Measurements from ENCODE around the gene FAM20C. TPM values are rescaled to one million over a fixed set of nuclear protein-coding genes. Genes with fewer than 3 reads are reported as not detected.

FAM20C gene
- 10 to 100 TPM; 17.7 to 53.7 (median 46.8) TPM for total RNA-seq

DNA sequence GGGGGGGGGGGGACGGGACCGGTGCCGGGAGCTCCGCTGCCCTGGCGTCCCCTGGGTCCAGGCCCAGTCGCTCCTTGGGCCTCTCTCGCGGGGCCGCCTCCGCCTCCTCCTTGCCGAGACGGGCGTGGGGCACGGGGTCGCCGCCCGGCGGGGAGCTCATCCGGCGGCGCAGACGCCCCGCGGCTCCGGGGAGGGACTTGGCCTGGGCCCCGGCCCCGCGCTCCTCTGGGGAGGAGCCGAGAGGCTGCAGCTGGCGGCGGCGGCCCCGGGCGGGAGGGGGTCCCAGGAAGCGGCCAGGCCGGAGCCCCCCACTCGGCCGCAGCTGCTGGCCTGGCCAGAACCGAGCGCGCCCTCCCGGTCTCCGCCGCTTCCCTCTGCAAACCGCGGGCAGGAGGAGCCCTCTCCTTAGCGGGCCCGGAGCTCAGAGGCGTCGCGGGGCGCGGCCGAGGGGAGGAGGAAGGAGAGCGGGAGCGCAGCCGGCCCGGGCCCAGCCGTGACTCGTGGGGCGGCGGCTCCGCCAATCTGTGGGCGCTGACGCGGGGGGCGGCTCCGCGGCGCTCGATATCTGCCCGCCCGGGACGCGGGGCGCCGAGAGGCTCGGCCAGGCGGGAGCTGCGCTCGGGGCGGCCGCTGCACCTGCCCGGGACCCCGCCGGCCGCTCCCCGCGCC is at the start of gene FAM20C:
FAM20C (plus strand) TSS at position 591 of the 669 bp plus-strand sequence. CDS start 629 bp downstream, outside the sequence.
- Histone ChIP-seq H3K4me1 (peaks cover 23 to 57% (median 32%) of the 10 kb centered on the region in 4 donors), H3K27me3 (peaks cover 0 to 7% (median 0%) of the 10 kb centered on the region in 4 donors), H3K4me3 (peak within 1 kb of the TSS; percentile 68 to 86 (median 81)), H3K27ac (peak within 1 kb of the TSS; percentile 81 to 88 (median 83)), H3K36me3 (peaks cover 8 to 20% (median 17%) of the 10 kb centered on the region in 4 donors), H3K9me3 (no peaks in the 10 kb centered on the region)
- DNase-seq, result peak; percentile 83 to 98
- ATAC-seq (ENCODE audit: low FRiP score in 2 of 2), result peak; percentile 88 to 93
- TF ChIP-seq POLR2A (IDR thresholded peaks at IDR 0.05), result peak in 3 of 4 donors; percentile 64 to 93 (median 72)
- peak; percentile 62 to 73 for TF ChIP-seq POLR2AphosphoS5 (IDR thresholded peaks at IDR 0.05)
- TF ChIP-seq EP300 (IDR thresholded peaks at IDR 0.05), result no peak
- TF ChIP-seq, protein P1, sequence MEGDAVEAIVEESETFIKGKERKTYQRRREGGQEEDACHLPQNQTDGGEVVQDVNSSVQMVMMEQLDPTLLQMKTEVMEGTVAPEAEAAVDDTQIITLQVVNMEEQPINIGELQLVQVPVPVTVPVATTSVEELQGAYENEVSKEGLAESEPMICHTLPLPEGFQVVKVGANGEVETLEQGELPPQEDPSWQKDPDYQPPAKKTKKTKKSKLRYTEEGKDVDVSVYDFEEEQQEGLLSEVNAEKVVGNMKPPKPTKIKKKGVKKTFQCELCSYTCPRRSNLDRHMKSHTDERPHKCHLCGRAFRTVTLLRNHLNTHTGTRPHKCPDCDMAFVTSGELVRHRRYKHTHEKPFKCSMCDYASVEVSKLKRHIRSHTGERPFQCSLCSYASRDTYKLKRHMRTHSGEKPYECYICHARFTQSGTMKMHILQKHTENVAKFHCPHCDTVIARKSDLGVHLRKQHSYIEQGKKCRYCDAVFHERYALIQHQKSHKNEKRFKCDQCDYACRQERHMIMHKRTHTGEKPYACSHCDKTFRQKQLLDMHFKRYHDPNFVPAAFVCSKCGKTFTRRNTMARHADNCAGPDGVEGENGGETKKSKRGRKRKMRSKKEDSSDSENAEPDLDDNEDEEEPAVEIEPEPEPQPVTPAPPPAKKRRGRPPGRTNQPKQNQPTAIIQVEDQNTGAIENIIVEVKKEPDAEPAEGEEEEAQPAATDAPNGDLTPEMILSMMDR (IDR thresholded peaks at IDR 0.05), result peak in 1 of 6 experiments; percentile 33
- 0% methylated on average over 9 of the region's 89 CpGs; no CpG with 5 or more reads in 1 of the 2 donors for WGBS, 2 donors

DNA sequence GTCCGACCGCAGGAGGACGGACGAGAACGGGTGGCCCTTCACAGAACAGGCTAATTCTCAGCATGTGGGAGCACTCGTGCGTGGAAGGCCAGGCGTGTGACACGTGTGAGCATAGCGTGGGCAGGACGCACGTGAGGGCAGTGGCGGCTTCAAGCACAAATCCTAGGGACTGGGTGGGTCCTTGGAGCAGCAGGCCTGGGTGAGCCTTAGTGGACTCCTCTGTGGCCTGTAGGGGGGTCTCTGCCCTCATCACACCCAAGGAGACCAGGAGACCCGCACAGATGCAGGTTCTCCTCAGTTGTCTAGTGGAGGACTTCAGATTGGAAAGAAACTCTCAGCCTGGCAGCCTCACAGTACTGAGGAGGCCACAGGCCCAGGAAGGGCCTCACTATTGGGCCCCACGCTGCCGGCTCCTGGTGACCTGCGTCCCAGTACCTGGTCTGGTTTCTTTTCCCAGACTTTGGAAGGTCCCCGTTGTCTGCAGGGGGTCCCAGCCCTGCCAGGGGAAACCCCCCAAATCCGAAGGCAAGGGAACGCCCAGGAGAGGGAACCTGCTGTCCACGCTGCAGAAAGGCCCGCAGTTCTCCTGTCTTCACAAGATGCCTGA is 49.1 kb upstream of the FAM20C start:
- no peak overlapping the region for H3K4me3 ChIP-seq
- no peaks in the 10 kb centered on the region for H3K36me3 ChIP-seq
- no peak for ATAC-seq (ENCODE audit: low FRiP score in 2 of 2)
- peaks cover 0 to 10% (median 3%) of the 10 kb centered on the region in 4 donors for H3K4me1 ChIP-seq
- no peak for TF ChIP-seq POLR2A (IDR thresholded peaks at IDR 0.05)
- TF ChIP-seq, protein P1 (IDR thresholded peaks at IDR 0.05), result no peak
- DNase-seq, result no peak
- WGBS, 2 donors, result 92 to 94% methylated on average over 21 of the region's 22 CpGs
- no peaks in the 10 kb centered on the region for H3K9me3 ChIP-seq
- no peaks in the 10 kb centered on the region for H3K27me3 ChIP-seq
- no peak overlapping the region for H3K27ac ChIP-seq

DNA sequence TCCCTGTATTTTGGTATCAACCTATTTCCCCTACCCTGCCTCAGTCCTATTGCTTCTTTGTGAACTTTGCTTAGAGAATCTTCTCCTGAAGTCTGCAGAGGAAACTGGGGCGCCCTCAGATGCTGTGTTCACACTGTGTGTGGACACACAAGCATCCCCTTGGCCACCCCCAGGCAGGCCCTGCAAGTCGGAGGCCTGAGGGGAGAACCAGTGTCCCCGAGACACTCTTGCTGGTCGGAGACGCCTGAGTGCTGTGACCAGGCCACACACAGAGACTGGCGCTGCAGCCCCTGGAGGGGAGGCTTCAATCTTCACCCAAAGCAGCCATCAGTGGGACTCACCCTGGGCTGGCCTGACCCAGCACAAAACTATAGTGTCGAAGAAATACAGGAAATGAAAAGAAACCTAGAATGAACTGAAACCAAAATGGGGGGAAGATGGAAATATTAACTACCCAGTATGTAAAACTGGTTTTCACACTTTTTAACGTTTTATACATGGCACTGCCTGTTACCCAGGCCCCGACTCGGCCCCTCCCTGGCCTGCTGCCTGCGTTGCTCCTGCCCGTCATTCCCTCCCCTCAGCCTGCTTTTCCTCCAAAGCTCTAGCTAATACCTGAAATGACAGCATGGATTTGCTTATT is 48.4 kb upstream of the FAM20C start:
- ATAC-seq (ENCODE audit: low FRiP score in 2 of 2) (no peak), DNase-seq (no peak)
- no peak for TF ChIP-seq POLR2AphosphoS5 (IDR thresholded peaks at IDR 0.05)
- TF ChIP-seq, protein P1 (IDR thresholded peaks at IDR 0.05), result no peak
- TF ChIP-seq POLR2A (IDR thresholded peaks at IDR 0.05), result no peak
- TF ChIP-seq EP300 (IDR thresholded peaks at IDR 0.05), result no peak
- Histone ChIP-seq H3K27ac (no peak overlapping the region), H3K27me3 (no peaks in the 10 kb centered on the region), H3K4me3 (no peak overlapping the region), H3K36me3 (no peaks in the 10 kb centered on the region), H3K4me1 (peaks cover 0 to 10% (median 5%) of the 10 kb centered on the region in 4 donors), H3K9me3 (no peaks in the 10 kb centered on the region)
- 85 to 90% methylated on average over 12 of the region's 12 CpGs for WGBS, 2 donors

DNA sequence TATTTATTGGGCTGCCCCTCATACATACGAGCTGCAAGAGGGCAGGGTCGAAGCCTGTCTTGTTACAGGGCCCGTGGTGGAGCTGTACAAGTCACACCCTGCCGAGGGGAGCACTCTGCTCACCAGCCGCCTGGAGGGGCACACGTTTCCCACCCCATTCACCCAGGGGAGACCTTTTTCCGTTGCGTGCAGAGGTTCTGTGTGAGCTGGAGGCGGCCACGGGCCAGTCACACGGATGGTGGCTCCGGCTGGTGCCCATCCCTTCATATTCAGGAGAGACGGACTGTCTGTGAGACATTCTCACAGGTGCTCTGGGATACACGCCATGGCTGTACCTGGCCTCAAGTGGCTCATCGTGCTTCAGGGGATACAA is 47.9 kb upstream of the FAM20C start:
- ATAC-seq (ENCODE audit: low FRiP score in 2 of 2) (no peak), DNase-seq (no peak)
- Histone ChIP-seq H3K4me3 (no peak overlapping the region), H3K4me1 (peaks cover 0 to 10% (median 5%) of the 10 kb centered on the region in 4 donors), H3K27ac (no peak overlapping the region), H3K27me3 (no peaks in the 10 kb centered on the region), H3K9me3 (no peaks in the 10 kb centered on the region), H3K36me3 (no peaks in the 10 kb centered on the region)
- TF ChIP-seq EP300 (IDR thresholded peaks at IDR 0.05) (no peak), POLR2A (IDR thresholded peaks at IDR 0.05) (no peak), POLR2AphosphoS5 (IDR thresholded peaks at IDR 0.05) (no peak)
- TF ChIP-seq, protein P1 (IDR thresholded peaks at IDR 0.05), result no peak
- 93 to 95% methylated on average over 14 to 15 of the region's 15 CpGs for WGBS, 2 donors

All from upper lobe of left lung (tissue), 6 donors.